Retina (tissue), 1 donor: ENCODE data around the gene DYNLT2B.
"Not testable (repeated sequence)": the region's sequence is repeated elsewhere in the genome, so short reads cannot be mapped to it uniquely, and the experiment has no call there.

Experiments used
- DNase-seq: peaks from one replicate; pipeline ENCODE4 v3.0.0-alpha.2; 2016

Gene DYNLT2B

GRCh38 chr3:196268284-196269163 is 49.5 kb downstream of the DYNLT2B start:
- DNase-seq: no peak

GRCh38 chr3:196263819-196264218 is 54.2 kb downstream of the DYNLT2B start:
- no peak for DNase-seq

- no peak for DNase-seq
These were observed 57.3 kb downstream of the DYNLT2B start for GRCh38 chr3:196260784-196261183.

- no peak for DNase-seq
These were observed 62.3 kb downstream of the DYNLT2B start for GRCh38 chr3:196255776-196256175.

- no peak for DNase-seq
These were observed 63.4 kb downstream of the DYNLT2B start for GRCh38 chr3:196254376-196255283.

- DNase-seq: no peak
These were observed 66.1 kb downstream of the DYNLT2B start for GRCh38 chr3:196251918-196252317.

GRCh38 chr3:196246612-196247308 is 71.3 kb downstream of the DYNLT2B start:
- DNase-seq: no peak

GRCh38 chr3:196244166-196244565 is 73.9 kb downstream of the DYNLT2B start:
- not testable (repeated sequence) for DNase-seq

- no peak for DNase-seq
These were observed 76.3 kb downstream of the DYNLT2B start for GRCh38 chr3:196241704-196242103.
